ENCODE measurements around the gene TTC23.

GRCh38 chr15:99135194-99135593, 114.2 kb downstream of the TTC23 start:
- TF ChIP-seq, protein P1, sequence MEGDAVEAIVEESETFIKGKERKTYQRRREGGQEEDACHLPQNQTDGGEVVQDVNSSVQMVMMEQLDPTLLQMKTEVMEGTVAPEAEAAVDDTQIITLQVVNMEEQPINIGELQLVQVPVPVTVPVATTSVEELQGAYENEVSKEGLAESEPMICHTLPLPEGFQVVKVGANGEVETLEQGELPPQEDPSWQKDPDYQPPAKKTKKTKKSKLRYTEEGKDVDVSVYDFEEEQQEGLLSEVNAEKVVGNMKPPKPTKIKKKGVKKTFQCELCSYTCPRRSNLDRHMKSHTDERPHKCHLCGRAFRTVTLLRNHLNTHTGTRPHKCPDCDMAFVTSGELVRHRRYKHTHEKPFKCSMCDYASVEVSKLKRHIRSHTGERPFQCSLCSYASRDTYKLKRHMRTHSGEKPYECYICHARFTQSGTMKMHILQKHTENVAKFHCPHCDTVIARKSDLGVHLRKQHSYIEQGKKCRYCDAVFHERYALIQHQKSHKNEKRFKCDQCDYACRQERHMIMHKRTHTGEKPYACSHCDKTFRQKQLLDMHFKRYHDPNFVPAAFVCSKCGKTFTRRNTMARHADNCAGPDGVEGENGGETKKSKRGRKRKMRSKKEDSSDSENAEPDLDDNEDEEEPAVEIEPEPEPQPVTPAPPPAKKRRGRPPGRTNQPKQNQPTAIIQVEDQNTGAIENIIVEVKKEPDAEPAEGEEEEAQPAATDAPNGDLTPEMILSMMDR (IDR thresholded peaks at IDR 0.05; ENCODE audit: insufficient read depth, low read length), result no peak
- TF ChIP-seq SPI1 (IDR thresholded peaks at IDR 0.05; ENCODE audit: borderline replicate concordance, low read depth), result no peak
- no peak for TF ChIP-seq POLR2AphosphoS5 (IDR thresholded peaks at IDR 0.05; ENCODE audit: low read depth)
- no peak for TF ChIP-seq REST (IDR thresholded peaks at IDR 0.05; ENCODE audit: insufficient replicate concordance, low read depth)
- TF ChIP-seq GABPA (IDR thresholded peaks at IDR 0.05; ENCODE audit: low read depth), result no peak
